WTC11 (cell line): ENCODE results near the gene SPNS2. TPM values are rescaled to one million over a fixed set of nuclear protein-coding genes. Genes with fewer than 3 reads are reported as not detected.

Experiments
- ATAC-seq: fragments of 200-7000 bp; cut with Tn5 transposase; 2 replicates; pipeline ENCODE4 v1.10.0; 2021; ENCODE audit warnings: mild to moderate bottlenecking, moderate library complexity
- CTCF ChIA-PET: fragments of 300-600 bp; sonication (Branson Sonifier 250); formaldehyde crosslinking; loops from one replicate; lab custom pipeline; 2021; ENCODE audit warnings: antibody characterized with exemption; lab: Charles Lee
- POLR2A ChIA-PET: fragments of 350-600 bp; sonication (Branson Sonifier 250); formaldehyde crosslinking; loops from one replicate; lab custom pipeline; 2021; ENCODE audit warnings: antibody characterized with exemption; lab: Charles Lee
- DNase-seq: peaks from one replicate; pipeline ENCODE4 v3.0.0; 2021; ENCODE audit warnings: low spot score
- H3K27ac Mint-ChIP-seq: 2 replicates; pipeline ENCODE4 v1.8.0; 2021; ENCODE audit warnings: mixed read lengths
- H3K27me3 Mint-ChIP-seq: 2 replicates; pipeline ENCODE4 v1.8.0; 2021; ENCODE audit warnings: low read depth, mild to moderate bottlenecking, moderate library complexity, mixed read lengths
- H3K36me3 Mint-ChIP-seq: 2 replicates; pipeline ENCODE4 v1.8.0; 2021; ENCODE audit warnings: mixed read lengths
- H3K4me1 Mint-ChIP-seq: 2 replicates; pipeline ENCODE4 v1.8.0; 2022; ENCODE audit warnings: mixed read lengths
- H3K4me3 Mint-ChIP-seq: 2 replicates; pipeline ENCODE4 v1.8.0; 2021; ENCODE audit warnings: mild to moderate bottlenecking, moderate library complexity, mixed read lengths
- H3K9me3 Mint-ChIP-seq: 2 replicates; pipeline ENCODE4 v1.8.0; 2021; ENCODE audit warnings: mixed read lengths
- ARID4B ChIP-seq: sonication (generic); formaldehyde crosslinking; IDR thresholded peaks from 2 replicates; pipeline ENCODE4 v1.8.0; 2023; ENCODE audit warnings: missing genetic modification reagents, mild to moderate bottlenecking, borderline replicate concordance
- CREM ChIP-seq: sonication (generic); formaldehyde crosslinking; IDR thresholded peaks from 2 replicates; pipeline ENCODE4 v1.8.1; 2022; ENCODE audit warnings: mild to moderate bottlenecking, missing genetic modification reagents, moderate library complexity
- E2F4 ChIP-seq: sonication (generic); formaldehyde crosslinking; IDR thresholded peaks from 2 replicates; pipeline ENCODE4 v1.8.1; 2022; ENCODE audit warnings: low read depth, mild to moderate bottlenecking, moderate library complexity, missing genetic modification reagents, borderline replicate concordance
- NFE2L1 ChIP-seq: sonication (generic); formaldehyde crosslinking; IDR thresholded peaks from 2 replicates; pipeline ENCODE4 v1.8.1; 2023; ENCODE audit warnings: missing genetic modification reagents
- PRDM15 ChIP-seq: sonication (generic); formaldehyde crosslinking; IDR thresholded peaks from 2 replicates; pipeline ENCODE4 v1.8.0; 2022; ENCODE audit warnings: missing genetic modification reagents
- PRRX2 ChIP-seq: fragments of 250-450 bp; sonication (Bioruptor Pico); IDR thresholded peaks from 2 replicates; pipeline ENCODE4 v1.8.0; 2021; ENCODE audit warnings: mild to moderate bottlenecking
- SP1 ChIP-seq: sonication (generic); formaldehyde crosslinking; conservative IDR thresholded peaks from 2 replicates; pipeline ENCODE4 v1.8.1; 2022; ENCODE audit warnings: missing genetic modification reagents
- USF1 ChIP-seq: sonication (generic); formaldehyde crosslinking; IDR thresholded peaks from 2 replicates; pipeline ENCODE4 v1.8.0; 2022; ENCODE audit warnings: mild to moderate bottlenecking, missing genetic modification reagents
- ZNF121 ChIP-seq: sonication (generic); formaldehyde crosslinking; IDR thresholded peaks from 2 replicates; pipeline ENCODE4 v1.8.0; 2023; ENCODE audit warnings: missing genetic modification reagents
- ZNF532 ChIP-seq: fragments of 250-450 bp; sonication (Bioruptor Pico); IDR thresholded peaks from 2 replicates; pipeline ENCODE4 v1.9.0; 2021; ENCODE audit warnings: mild to moderate bottlenecking, borderline replicate concordance
- total RNA-seq: library from RNA; stranded (reverse); gene quantifications from 3 replicates; pipeline ENCODE4 v1.2.3, GENCODE V29; 2021
- TF ChIP-seq, protein P1 (sequence below): fragments of 250-450 bp; sonication (Bioruptor Pico); IDR thresholded peaks from 2 replicates; pipeline ENCODE4 v2.1.2; 2022; ENCODE audit warnings: mild to moderate bottlenecking, moderate library complexity
- TF ChIP-seq, protein P2 (sequence below): sonication (generic); formaldehyde crosslinking; IDR thresholded peaks from 2 replicates; pipeline ENCODE4 v1.8.1; 2023; ENCODE audit warnings: mild to moderate bottlenecking, moderate library complexity, missing genetic modification reagents
- TF ChIP-seq, protein P3 (sequence below): sonication (generic); formaldehyde crosslinking; IDR thresholded peaks from 2 replicates; pipeline ENCODE4 v1.8.1; 2023; ENCODE audit warnings: mild to moderate bottlenecking, missing genetic modification reagents, moderate library complexity

SPNS2 gene
- total RNA-seq, 1 experiment from 2014 or later: 0.87 TPM

GRCh38 chr17:4557626-4558346 lies 59.1 kb downstream of the SPNS2 start (continued):
- no peak for TF ChIP-seq NFE2L1 (CRISPR knock-in tag)
- no peak for TF ChIP-seq PRRX2 (CRISPR knock-in tag)
- no peak for TF ChIP-seq ZNF532 (CRISPR knock-in tag)
- TF ChIP-seq, protein P1, sequence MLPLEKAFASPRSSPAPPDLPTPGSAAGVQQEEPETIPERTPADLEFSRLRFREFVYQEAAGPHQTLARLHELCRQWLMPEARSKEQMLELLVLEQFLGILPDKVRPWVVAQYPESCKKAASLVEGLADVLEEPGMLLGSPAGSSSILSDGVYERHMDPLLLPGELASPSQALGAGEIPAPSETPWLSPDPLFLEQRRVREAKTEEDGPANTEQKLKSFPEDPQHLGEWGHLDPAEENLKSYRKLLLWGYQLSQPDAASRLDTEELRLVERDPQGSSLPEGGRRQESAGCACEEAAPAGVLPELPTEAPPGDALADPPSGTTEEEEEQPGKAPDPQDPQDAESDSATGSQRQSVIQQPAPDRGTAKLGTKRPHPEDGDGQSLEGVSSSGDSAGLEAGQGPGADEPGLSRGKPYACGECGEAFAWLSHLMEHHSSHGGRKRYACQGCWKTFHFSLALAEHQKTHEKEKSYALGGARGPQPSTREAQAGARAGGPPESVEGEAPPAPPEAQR: no peak
- TF ChIP-seq PRDM15 (CRISPR knock-in tag): no peak

GRCh38 chr17:4558347-4558971 lies 59.8 kb downstream of the SPNS2 start:
- DNase-seq (no peak), ATAC-seq (no peak)
- peaks cover 2% of the 10 kb centered on the region for H3K27me3 Mint-ChIP-seq
- no peaks in the 10 kb centered on the region for H3K9me3 Mint-ChIP-seq
- ChIA-PET POLR2A (no interaction called here), CTCF (interaction anchor here (0.6 kb wide), 1 partner anchor 115 kb away, joined by 3 read pairs; no protein-coding TSS in a partner anchor)
- no peak overlapping the region; the same call in 1 of the 2 replicates for H3K27ac Mint-ChIP-seq
- H3K4me3 Mint-ChIP-seq: no peak overlapping the region
- H3K36me3 Mint-ChIP-seq: peaks cover 8% of the 10 kb centered on the region
- peaks cover 33% of the 10 kb centered on the region for H3K4me1 Mint-ChIP-seq
- TF ChIP-seq, protein P2, sequence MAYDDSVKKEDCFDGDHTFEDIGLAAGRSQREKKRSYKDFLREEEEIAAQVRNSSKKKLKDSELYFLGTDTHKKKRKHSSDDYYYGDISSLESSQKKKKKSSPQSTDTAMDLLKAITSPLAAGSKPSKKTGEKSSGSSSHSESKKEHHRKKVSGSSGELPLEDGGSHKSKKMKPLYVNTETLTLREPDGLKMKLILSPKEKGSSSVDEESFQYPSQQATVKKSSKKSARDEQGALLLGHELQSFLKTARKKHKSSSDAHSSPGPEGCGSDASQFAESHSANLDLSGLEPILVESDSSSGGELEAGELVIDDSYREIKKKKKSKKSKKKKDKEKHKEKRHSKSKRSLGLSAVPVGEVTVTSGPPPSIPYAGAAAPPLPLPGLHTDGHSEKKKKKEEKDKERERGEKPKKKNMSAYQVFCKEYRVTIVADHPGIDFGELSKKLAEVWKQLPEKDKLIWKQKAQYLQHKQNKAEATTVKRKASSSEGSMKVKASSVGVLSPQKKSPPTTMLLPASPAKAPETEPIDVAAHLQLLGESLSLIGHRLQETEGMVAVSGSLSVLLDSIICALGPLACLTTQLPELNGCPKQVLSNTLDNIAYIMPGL (CRISPR knock-in tag): no peak
- TF ChIP-seq E2F4 (CRISPR knock-in tag) (no peak), ARID4B (CRISPR knock-in tag) (no peak), SP1 (no peak), USF1 (CRISPR knock-in tag) (no peak), CREM (no peak), ZNF121 (CRISPR knock-in tag) (no peak)
- TF ChIP-seq, protein P3, sequence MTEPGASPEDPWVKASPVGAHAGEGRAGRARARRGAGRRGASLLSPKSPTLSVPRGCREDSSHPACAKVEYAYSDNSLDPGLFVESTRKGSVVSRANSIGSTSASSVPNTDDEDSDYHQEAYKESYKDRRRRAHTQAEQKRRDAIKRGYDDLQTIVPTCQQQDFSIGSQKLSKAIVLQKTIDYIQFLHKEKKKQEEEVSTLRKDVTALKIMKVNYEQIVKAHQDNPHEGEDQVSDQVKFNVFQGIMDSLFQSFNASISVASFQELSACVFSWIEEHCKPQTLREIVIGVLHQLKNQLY (CRISPR knock-in tag): no peak
